Measurements from ENCODE around the gene PIEZO2. TPM values are rescaled to one million over a fixed set of nuclear protein-coding genes. Genes with fewer than 3 reads are reported as not detected.

PIEZO2 gene
- total RNA-seq, 3 donors from 2014 or later: 1.9 to 26.2 (median 11.4) TPM

DNA sequence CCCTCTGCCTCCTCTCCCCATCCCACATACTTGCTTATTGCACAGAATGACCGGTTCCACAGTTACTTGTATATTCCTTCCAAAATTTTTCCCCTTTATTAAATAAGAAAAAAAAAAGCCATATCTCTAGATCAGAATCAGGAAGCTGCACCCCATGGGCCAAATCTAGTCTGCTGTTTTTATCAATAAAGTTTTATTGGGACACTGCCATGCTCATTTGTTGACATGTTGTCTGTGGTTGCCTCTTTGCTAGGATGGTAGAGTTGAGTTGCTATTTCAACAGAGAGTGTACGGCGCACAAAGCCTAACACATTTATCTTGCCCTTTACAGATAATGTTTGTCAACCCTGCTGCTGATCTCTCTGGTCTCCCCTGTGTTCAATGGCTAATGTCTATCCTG, 15.8 kb upstream of the PIEZO2 start:
- Histone ChIP-seq H3K9me3 (no peaks in the 10 kb centered on the region), H3K27ac (no peak overlapping the region), H3K36me3 (no peaks in the 10 kb centered on the region), H3K4me3 (no peak overlapping the region), H3K27me3 (no peaks in the 10 kb centered on the region), H3K4me1 (no peaks in the 10 kb centered on the region)
- intact Hi-C loops (cut with DNase I; ENCODE audit: low total_unique reads): no loop called here
- TF ChIP-seq POLR2A (IDR thresholded peaks at IDR 0.05) (no peak), POLR2AphosphoS5 (IDR thresholded peaks at IDR 0.05) (no peak)
- TF ChIP-seq, protein P1, sequence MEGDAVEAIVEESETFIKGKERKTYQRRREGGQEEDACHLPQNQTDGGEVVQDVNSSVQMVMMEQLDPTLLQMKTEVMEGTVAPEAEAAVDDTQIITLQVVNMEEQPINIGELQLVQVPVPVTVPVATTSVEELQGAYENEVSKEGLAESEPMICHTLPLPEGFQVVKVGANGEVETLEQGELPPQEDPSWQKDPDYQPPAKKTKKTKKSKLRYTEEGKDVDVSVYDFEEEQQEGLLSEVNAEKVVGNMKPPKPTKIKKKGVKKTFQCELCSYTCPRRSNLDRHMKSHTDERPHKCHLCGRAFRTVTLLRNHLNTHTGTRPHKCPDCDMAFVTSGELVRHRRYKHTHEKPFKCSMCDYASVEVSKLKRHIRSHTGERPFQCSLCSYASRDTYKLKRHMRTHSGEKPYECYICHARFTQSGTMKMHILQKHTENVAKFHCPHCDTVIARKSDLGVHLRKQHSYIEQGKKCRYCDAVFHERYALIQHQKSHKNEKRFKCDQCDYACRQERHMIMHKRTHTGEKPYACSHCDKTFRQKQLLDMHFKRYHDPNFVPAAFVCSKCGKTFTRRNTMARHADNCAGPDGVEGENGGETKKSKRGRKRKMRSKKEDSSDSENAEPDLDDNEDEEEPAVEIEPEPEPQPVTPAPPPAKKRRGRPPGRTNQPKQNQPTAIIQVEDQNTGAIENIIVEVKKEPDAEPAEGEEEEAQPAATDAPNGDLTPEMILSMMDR (IDR thresholded peaks at IDR 0.05): no peak
- no peak for DNase-seq (ENCODE audit: low spot score in 2 of 2)

DNA sequence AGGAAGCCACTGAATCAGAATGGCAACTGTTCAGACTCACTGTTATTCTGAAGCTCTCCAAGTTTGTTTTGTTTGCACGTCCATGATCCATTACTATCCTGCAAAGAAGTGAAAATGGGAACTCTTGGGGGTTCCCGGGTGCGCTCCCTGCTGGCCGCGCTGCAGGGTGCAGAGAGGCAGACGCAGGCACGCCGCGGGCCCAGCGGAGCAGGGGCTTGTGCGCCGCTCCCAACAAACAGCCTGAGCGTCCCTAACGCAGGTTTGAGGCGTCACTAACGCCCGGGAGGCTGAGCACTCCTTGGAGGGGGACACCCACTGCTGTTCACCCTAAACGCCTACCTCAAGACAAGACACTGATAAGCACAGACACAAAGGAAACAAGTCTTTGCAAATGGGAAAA, 14.3 kb upstream of the PIEZO2 start:
- no peak overlapping the region for H3K27ac ChIP-seq
- no peaks in the 10 kb centered on the region for H3K27me3 ChIP-seq
- no peaks in the 10 kb centered on the region for H3K9me3 ChIP-seq
- no peaks in the 10 kb centered on the region for H3K36me3 ChIP-seq
- intact Hi-C loops (cut with DNase I; ENCODE audit: low total_unique reads): no loop called here
- no peak overlapping the region for H3K4me3 ChIP-seq
- TF ChIP-seq POLR2A (IDR thresholded peaks at IDR 0.05) (no peak), POLR2AphosphoS5 (IDR thresholded peaks at IDR 0.05) (no peak)
- TF ChIP-seq, protein P1 (IDR thresholded peaks at IDR 0.05): no peak
- no peaks in the 10 kb centered on the region for H3K4me1 ChIP-seq
- DNase-seq (ENCODE audit: low spot score in 2 of 2): no peak

DNA sequence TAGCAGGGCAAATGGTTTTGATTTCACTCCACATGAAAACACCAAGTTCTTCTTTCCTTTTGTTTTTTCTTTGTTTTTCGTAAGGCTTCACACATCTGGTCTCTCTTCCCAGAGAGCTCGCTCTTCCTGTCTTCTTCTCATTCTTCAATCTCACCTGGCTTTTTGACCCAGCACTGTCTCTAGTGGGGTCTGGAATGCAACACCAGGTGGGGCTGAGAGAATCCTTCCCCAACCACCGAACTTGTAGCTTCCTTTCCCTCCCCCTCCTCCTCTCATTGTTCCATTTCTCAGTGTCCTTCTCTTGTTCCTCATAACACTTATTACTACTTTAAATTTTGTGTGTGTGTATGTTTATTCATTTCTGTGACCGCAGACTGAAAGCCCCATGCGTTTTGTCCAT, 13.5 kb upstream of the PIEZO2 start:
- Histone ChIP-seq H3K4me1 (no peaks in the 10 kb centered on the region), H3K27me3 (no peaks in the 10 kb centered on the region), H3K9me3 (no peaks in the 10 kb centered on the region), H3K36me3 (no peaks in the 10 kb centered on the region), H3K4me3 (no peak overlapping the region), H3K27ac (no peak overlapping the region)
- intact Hi-C loops (cut with DNase I; ENCODE audit: low total_unique reads): no loop called here
- DNase-seq (ENCODE audit: low spot score in 2 of 2): no peak
- TF ChIP-seq, protein P1 (IDR thresholded peaks at IDR 0.05): no peak
- TF ChIP-seq POLR2A (IDR thresholded peaks at IDR 0.05): no peak
- no peak for TF ChIP-seq POLR2AphosphoS5 (IDR thresholded peaks at IDR 0.05)

DNA sequence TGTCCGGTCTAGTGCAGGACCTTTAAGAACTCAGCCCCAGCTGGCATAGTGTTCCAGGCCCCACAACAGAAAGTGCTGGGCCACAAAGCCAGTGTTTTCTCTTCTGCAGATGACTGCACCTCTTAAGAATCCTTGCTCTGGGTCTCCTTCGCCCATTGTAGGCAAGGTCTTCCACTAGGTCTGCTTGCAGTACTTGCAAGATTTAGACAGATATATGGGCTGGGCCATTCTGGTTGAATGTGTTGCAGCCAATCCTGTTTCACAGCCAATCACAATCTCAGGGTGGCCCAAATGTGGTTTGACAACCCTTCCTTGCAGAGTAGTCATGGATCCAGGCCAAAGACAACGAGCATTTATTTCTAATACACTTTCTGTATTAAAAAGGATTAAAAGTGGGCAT, 13.1 kb upstream of the PIEZO2 start:
- intact Hi-C loops (cut with DNase I; ENCODE audit: low total_unique reads): no loop called here
- Histone ChIP-seq H3K36me3 (no peaks in the 10 kb centered on the region), H3K27me3 (no peaks in the 10 kb centered on the region), H3K4me1 (no peaks in the 10 kb centered on the region), H3K27ac (no peak overlapping the region), H3K4me3 (no peak overlapping the region), H3K9me3 (no peaks in the 10 kb centered on the region)
- TF ChIP-seq POLR2A (IDR thresholded peaks at IDR 0.05): no peak
- TF ChIP-seq POLR2AphosphoS5 (IDR thresholded peaks at IDR 0.05): no peak
- TF ChIP-seq, protein P1 (IDR thresholded peaks at IDR 0.05): no peak
- no peak for DNase-seq (ENCODE audit: low spot score in 2 of 2)

DNA sequence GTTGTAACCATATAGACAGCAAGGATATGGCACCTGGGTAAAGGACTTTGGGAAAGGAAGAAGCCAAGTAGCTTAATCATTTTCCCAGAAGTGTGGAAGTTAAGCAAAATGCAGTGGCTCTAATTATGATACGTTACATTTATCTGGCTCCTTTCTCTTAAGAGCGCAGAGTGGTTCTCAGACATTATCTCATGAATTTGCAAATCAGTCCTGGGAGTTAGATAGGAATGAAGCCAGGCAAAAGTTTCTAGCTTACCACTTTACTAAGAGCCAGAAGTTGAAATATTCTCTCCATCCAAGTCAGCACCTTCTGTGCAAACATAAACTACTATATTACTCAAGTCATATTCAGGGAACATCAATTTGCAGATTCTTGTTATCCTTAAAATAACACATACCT, 10.9 kb upstream of the PIEZO2 start:
- no peak for DNase-seq (ENCODE audit: low spot score in 2 of 2)
- Histone ChIP-seq H3K4me1 (no peaks in the 10 kb centered on the region), H3K27me3 (no peaks in the 10 kb centered on the region), H3K4me3 (no peak overlapping the region), H3K9me3 (no peaks in the 10 kb centered on the region), H3K27ac (no peak overlapping the region), H3K36me3 (no peaks in the 10 kb centered on the region)
- intact Hi-C loops (cut with DNase I; ENCODE audit: low total_unique reads): no loop called here
- TF ChIP-seq, protein P1 (IDR thresholded peaks at IDR 0.05): no peak
- TF ChIP-seq POLR2AphosphoS5 (IDR thresholded peaks at IDR 0.05) (no peak), POLR2A (IDR thresholded peaks at IDR 0.05) (no peak)

Measured in breast epithelium (tissue), 4 donors.